Omental fat pad (tissue), 4 donors: ENCODE results near the gene ELP1. TPM values are rescaled to one million over a fixed set of nuclear protein-coding genes. Genes with fewer than 3 reads are reported as not detected.

Experiments used
- ATAC-seq: fragments of 150-250 bp; one replicate; pipeline ENCODE4 v1.9.1; 2016; ENCODE audit warnings: mild to moderate bottlenecking, moderate library complexity; ENCODE audit not compliant: low FRiP score
- DNase-seq: peaks from one replicate; pipeline ENCODE4 v3.0.0-alpha.2; 2019; ENCODE audit warnings: low spot score
- CTCF ChIP-seq, 3 donors: fragments of 450-650 bp; IDR thresholded peaks; one replicate each; pipeline ENCODE4 v1.5.1; 2016 to 2017; ENCODE audit warnings: antibody characterized with exemption in 3 of 3, mild to moderate bottlenecking in 3 of 3, moderate library complexity in 2 of 3
- total RNA-seq, 4 donors: library from RNA; depleted of rRNA; stranded (reverse); fragments of >200 nt; gene quantifications; one replicate each; pipeline ENCODE4 v1.1.0, GENCODE V29; 2016

ELP1 gene
- total RNA-seq, 4 donors from 2014 or later = 16.0 to 24.9 (median 18.7) TPM

GRCh38 chr9:108865037-108865436 lies 68.9 kb downstream of the ELP1 start:
- ATAC-seq (no peak), DNase-seq (no peak)
- TF ChIP-seq CTCF (IDR thresholded peaks at IDR 0.05) = no peak

GRCh38 chr9:108864446-108864845 lies 69.5 kb downstream of the ELP1 start:
- TF ChIP-seq CTCF (IDR thresholded peaks at IDR 0.05) = no peak
- no peak for DNase-seq
- ATAC-seq = no peak

- ATAC-seq = no peak
- DNase-seq = no peak
- no peak for TF ChIP-seq CTCF (IDR thresholded peaks at IDR 0.05)
Measured at GRCh38 chr9:108863891-108864290, 70.0 kb downstream of the ELP1 start.

GRCh38 chr9:108861997-108862396 lies 71.9 kb downstream of the ELP1 start, which contains the start of gene ACTL7A:
Gene ACTL7A, plus strand, starts transcription at chr9:108862266. Its CDS starts 57 bp downstream, at chr9:108862323.
- ATAC-seq (no peak), DNase-seq (no peak)
- no peak for TF ChIP-seq CTCF (IDR thresholded peaks at IDR 0.05)

GRCh38 chr9:108861464-108861863 lies 72.5 kb downstream of the ELP1 start:
- no peak for TF ChIP-seq CTCF (IDR thresholded peaks at IDR 0.05)
- ATAC-seq = no peak
- DNase-seq = no peak

- no peak for TF ChIP-seq CTCF (IDR thresholded peaks at IDR 0.05)
- no peak for DNase-seq
- no peak for ATAC-seq
Measured at GRCh38 chr9:108860764-108861163, 73.2 kb downstream of the ELP1 start.

- TF ChIP-seq CTCF (IDR thresholded peaks at IDR 0.05) = no peak
- DNase-seq = no peak
- ATAC-seq = no peak
Measured at GRCh38 chr9:108860354-108860753, 73.6 kb downstream of the ELP1 start.
